ENCODE results near the gene PTGES. TPM values are rescaled to one million over a fixed set of nuclear protein-coding genes. Genes with fewer than 3 reads are reported as not detected.

Gene PTGES
- total RNA-seq (2022; extraction: Qiagen RNA extraction): 113 to 139 TPM (median 120 TPM) in 5 replicates

GRCh38 chr9:129752900-129753729, at the start of gene PTGES:
PTGES (minus strand) TSS chr9:129753042; CDS start chr9:129753012, 30 bp downstream.

Other genes with a start within 250 kb of the PTGES start
- gene C9orf50, start 131.9 kb downstream of the PTGES start, total RNA-seq (2022; extraction: Qiagen RNA extraction): 0.10 to 0.12 TPM in 2 of 5 replicates, not detected in the others
- gene NTMT1, start 126.9 kb downstream of the PTGES start, total RNA-seq (2022; extraction: Qiagen RNA extraction): 91.1 to 106 TPM (median 99.9 TPM) in 5 replicates
- 18.0 to 25.5 TPM (median 24.7 TPM) in 5 replicates for gene ASB6, start 110.9 kb downstream of the PTGES start, total RNA-seq (2022; extraction: Qiagen RNA extraction)
- gene PRRX2, start 87.4 kb downstream of the PTGES start, total RNA-seq (2022; extraction: Qiagen RNA extraction): 3.5 to 8.8 TPM (median 7.8 TPM) in 5 replicates
- 21.3 to 26.5 TPM (median 24.1 TPM) in 5 replicates for gene TOR1B, start 50.1 kb upstream of the PTGES start, total RNA-seq (2022; extraction: Qiagen RNA extraction)
- 59.5 to 64.3 TPM (median 63.5 TPM) in 5 replicates for gene TOR1A, start 71.1 kb upstream of the PTGES start, total RNA-seq (2022; extraction: Qiagen RNA extraction)
- 44.7 to 54.2 TPM (median 48.8 TPM) in 5 replicates for gene C9orf78, start 82.2 kb upstream of the PTGES start, total RNA-seq (2022; extraction: Qiagen RNA extraction)
- gene USP20, start 82.4 kb upstream of the PTGES start, total RNA-seq (2022; extraction: Qiagen RNA extraction): 3.6 to 6.3 TPM (median 6.1 TPM) in 5 replicates